ENCODE data around the gene DENND4A. TPM values are rescaled to one million over a fixed set of nuclear protein-coding genes. Genes with fewer than 3 reads are reported as not detected.
A peak's percentile ranks its signal among the peaks of the same experiment; 100 is the strongest.

DENND4A gene
- total and polyA plus RNA-seq, 9 of the 15 experiments (the other 6 are each of a cell fraction or from before 2014, with no cell fraction given), result 6.8 to 32.3 (median 19.9) TPM

DNA sequence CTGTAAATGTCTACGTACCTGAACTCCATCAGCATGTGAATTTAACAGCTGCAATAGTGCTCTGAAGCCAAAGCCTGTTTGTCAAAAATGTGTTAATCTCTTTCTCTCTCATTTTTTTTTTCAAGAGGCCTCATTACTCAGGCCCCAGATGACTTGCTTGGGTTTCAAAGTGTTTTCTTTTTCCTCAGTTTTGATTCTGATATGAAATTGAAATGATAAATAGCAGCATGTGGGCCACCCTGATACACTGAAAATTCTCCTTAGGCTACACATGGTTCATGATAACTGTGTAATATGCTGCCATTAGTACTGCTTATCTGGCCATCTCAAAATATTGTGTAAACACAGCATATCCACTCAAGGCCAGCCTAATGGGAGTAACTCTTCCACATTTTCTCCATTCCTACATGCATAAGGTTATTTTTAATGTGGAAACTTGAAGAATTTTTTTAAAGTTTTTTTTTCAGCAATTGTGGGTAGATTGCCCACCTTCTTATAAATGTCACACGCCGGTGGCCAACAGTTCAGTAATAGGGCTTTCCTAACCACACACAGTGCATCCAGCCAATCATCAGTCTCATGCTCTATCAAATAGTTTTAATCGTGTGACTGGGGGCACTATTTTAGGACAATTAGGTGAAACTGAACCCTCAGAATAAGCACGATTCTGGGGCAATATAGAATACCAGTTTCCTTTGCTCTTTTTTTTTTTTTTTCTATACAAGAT, 13.1 kb upstream of the DENND4A start (continued):
- TF ChIP-seq, protein P1, sequence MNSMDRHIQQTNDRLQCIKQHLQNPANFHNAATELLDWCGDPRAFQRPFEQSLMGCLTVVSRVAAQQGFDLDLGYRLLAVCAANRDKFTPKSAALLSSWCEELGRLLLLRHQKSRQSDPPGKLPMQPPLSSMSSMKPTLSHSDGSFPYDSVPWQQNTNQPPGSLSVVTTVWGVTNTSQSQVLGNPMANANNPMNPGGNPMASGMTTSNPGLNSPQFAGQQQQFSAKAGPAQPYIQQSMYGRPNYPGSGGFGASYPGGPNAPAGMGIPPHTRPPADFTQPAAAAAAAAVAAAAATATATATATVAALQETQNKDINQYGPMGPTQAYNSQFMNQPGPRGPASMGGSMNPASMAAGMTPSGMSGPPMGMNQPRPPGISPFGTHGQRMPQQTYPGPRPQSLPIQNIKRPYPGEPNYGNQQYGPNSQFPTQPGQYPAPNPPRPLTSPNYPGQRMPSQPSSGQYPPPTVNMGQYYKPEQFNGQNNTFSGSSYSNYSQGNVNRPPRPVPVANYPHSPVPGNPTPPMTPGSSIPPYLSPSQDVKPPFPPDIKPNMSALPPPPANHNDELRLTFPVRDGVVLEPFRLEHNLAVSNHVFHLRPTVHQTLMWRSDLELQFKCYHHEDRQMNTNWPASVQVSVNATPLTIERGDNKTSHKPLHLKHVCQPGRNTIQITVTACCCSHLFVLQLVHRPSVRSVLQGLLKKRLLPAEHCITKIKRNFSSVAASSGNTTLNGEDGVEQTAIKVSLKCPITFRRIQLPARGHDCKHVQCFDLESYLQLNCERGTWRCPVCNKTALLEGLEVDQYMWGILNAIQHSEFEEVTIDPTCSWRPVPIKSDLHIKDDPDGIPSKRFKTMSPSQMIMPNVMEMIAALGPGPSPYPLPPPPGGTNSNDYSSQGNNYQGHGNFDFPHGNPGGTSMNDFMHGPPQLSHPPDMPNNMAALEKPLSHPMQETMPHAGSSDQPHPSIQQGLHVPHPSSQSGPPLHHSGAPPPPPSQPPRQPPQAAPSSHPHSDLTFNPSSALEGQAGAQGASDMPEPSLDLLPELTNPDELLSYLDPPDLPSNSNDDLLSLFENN (IDR thresholded peaks at IDR 0.05; ENCODE audit: low read depth in 2 of 2, low read length in 2 of 2), result peak in 1 of 2 experiments; percentile 93; a peak in 2 of 4 replicates
- peak; percentile 17; the same call in 1 of the 2 replicates for TF ChIP-seq GABPA (tag; conservative IDR thresholded peaks at IDR 0.05; ENCODE audit: low read depth)
- TF ChIP-seq DPF2 (IDR thresholded peaks at IDR 0.05), result peak; percentile 98
- TF ChIP-seq, protein P2, sequence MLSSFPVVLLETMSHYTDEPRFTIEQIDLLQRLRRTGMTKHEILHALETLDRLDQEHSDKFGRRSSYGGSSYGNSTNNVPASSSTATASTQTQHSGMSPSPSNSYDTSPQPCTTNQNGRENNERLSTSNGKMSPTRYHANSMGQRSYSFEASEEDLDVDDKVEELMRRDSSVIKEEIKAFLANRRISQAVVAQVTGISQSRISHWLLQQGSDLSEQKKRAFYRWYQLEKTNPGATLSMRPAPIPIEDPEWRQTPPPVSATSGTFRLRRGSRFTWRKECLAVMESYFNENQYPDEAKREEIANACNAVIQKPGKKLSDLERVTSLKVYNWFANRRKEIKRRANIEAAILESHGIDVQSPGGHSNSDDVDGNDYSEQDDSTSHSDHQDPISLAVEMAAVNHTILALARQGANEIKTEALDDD (IDR thresholded peaks at IDR 0.05), result peak; percentile 69
- TF ChIP-seq, protein P3, sequence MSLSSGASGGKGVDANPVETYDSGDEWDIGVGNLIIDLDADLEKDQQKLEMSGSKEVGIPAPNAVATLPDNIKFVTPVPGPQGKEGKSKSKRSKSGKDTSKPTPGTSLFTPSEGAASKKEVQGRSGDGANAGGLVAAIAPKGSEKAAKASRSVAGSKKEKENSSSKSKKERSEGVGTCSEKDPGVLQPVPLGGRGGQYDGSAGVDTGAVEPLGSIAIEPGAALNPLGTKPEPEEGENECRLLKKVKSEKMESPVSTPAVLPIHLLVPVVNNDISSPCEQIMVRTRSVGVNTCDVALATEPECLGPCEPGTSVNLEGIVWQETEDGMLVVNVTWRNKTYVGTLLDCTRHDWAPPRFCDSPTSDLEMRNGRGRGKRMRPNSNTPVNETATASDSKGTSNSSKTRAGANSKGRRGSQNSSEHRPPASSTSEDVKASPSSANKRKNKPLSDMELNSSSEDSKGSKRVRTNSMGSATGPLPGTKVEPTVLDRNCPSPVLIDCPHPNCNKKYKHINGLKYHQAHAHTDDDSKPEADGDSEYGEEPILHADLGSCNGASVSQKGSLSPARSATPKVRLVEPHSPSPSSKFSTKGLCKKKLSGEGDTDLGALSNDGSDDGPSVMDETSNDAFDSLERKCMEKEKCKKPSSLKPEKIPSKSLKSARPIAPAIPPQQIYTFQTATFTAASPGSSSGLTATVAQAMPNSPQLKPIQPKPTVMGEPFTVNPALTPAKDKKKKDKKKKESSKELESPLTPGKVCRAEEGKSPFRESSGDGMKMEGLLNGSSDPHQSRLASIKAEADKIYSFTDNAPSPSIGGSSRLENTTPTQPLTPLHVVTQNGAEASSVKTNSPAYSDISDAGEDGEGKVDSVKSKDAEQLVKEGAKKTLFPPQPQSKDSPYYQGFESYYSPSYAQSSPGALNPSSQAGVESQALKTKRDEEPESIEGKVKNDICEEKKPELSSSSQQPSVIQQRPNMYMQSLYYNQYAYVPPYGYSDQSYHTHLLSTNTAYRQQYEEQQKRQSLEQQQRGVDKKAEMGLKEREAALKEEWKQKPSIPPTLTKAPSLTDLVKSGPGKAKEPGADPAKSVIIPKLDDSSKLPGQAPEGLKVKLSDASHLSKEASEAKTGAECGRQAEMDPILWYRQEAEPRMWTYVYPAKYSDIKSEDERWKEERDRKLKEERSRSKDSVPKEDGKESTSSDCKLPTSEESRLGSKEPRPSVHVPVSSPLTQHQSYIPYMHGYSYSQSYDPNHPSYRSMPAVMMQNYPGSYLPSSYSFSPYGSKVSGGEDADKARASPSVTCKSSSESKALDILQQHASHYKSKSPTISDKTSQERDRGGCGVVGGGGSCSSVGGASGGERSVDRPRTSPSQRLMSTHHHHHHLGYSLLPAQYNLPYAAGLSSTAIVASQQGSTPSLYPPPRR (CRISPR knock-in tag; IDR thresholded peaks at IDR 0.05; ENCODE audit: borderline replicate concordance), result no peak
- peak; percentile 95 for TF ChIP-seq POLR2AphosphoS5 (IDR thresholded peaks at IDR 0.05; ENCODE audit: control insufficient read depth, insufficient read depth, low read depth, low read length)
- TF ChIP-seq, protein P4, sequence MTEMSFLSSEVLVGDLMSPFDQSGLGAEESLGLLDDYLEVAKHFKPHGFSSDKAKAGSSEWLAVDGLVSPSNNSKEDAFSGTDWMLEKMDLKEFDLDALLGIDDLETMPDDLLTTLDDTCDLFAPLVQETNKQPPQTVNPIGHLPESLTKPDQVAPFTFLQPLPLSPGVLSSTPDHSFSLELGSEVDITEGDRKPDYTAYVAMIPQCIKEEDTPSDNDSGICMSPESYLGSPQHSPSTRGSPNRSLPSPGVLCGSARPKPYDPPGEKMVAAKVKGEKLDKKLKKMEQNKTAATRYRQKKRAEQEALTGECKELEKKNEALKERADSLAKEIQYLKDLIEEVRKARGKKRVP (CRISPR knock-in tag; IDR thresholded peaks at IDR 0.05), result 0 out of 2 replicates have a peak, but pooled peaks have one; percentile 28
- TF ChIP-seq NFE2 (IDR thresholded peaks at IDR 0.05; ENCODE audit: low read depth), result peak; percentile 33
- TF ChIP-seq, protein P5, sequence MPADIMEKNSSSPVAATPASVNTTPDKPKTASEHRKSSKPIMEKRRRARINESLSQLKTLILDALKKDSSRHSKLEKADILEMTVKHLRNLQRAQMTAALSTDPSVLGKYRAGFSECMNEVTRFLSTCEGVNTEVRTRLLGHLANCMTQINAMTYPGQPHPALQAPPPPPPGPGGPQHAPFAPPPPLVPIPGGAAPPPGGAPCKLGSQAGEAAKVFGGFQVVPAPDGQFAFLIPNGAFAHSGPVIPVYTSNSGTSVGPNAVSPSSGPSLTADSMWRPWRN (IDR thresholded peaks at IDR 0.05; ENCODE audit: low read depth), result peak; percentile 89
- TF ChIP-seq JUN (IDR thresholded peaks at IDR 0.05; ENCODE audit: borderline replicate concordance, low read depth, low read length), result peak; percentile 49; the same call in 1 of the 2 replicates
- no peak for TF ChIP-seq JUN (CRISPR knock-in tag; IDR thresholded peaks at IDR 0.05; ENCODE audit: borderline replicate concordance)
- TF ChIP-seq, protein P6, sequence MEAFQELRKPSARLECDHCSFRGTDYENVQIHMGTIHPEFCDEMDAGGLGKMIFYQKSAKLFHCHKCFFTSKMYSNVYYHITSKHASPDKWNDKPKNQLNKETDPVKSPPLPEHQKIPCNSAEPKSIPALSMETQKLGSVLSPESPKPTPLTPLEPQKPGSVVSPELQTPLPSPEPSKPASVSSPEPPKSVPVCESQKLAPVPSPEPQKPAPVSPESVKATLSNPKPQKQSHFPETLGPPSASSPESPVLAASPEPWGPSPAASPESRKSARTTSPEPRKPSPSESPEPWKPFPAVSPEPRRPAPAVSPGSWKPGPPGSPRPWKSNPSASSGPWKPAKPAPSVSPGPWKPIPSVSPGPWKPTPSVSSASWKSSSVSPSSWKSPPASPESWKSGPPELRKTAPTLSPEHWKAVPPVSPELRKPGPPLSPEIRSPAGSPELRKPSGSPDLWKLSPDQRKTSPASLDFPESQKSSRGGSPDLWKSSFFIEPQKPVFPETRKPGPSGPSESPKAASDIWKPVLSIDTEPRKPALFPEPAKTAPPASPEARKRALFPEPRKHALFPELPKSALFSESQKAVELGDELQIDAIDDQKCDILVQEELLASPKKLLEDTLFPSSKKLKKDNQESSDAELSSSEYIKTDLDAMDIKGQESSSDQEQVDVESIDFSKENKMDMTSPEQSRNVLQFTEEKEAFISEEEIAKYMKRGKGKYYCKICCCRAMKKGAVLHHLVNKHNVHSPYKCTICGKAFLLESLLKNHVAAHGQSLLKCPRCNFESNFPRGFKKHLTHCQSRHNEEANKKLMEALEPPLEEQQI (IDR thresholded peaks at IDR 0.05), result peak; percentile 79
